AML-193 (cell line): ENCODE results near the gene PPIG.
"Not testable (repeated sequence)": the region's sequence is repeated elsewhere in the genome, so short reads cannot be mapped to it uniquely, and the experiment has no call there.

Experiments
- DNase-seq, 2 experiments: peaks; one replicate each; lab custom pipeline; 2025; lab: John Stamatoyannopoulos, UW

The PPIG gene

GRCh38 chr2:169664978-169665930 lies 81.1 kb downstream of the PPIG start:
- DNase-seq = peak; percentile 7 to 17

- no peak for DNase-seq
Measured at GRCh38 chr2:169667583-169667982, 83.4 kb downstream of the PPIG start.

DNA sequence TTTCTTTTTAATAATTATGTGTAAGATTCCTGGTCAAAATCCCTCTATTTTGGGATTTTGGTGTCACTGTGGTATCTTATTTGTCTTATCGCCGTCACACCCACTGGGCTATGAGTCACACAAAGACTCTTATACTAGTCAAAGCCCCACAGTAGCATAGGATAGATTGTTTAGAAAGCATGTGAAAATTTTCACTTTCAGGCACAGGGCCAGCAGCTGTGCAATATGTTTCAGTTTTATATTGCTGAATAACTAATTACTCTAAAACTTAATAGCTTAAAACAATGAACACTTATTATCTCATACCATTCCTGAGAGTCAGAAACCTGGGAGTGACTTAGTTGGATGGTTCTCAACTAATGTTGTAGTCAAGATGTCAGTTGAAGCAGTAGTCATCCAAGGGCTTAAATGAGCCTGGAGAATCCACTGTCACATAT lies 86.1 kb downstream of the PPIG start:
- DNase-seq = no peak

DNA sequence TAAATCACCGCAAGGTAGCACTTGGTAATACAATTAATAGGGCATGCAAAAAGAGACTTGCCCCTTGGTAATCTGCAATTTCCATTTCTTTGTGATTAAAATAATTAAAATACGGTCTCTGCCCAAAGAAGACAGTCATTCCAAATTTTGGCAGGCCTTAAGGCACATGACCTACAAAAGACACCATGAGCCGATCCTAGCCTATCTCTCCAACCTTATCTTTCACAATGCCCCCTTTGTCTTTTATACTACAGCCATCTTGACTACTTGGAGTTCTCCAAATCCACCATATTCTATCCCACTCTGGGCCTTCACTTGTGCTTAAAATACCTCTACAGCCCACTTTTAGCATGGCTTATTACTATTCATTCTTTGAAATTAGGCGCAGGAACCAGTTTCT lies 86.8 kb downstream of the PPIG start:
- no peak for DNase-seq

DNA sequence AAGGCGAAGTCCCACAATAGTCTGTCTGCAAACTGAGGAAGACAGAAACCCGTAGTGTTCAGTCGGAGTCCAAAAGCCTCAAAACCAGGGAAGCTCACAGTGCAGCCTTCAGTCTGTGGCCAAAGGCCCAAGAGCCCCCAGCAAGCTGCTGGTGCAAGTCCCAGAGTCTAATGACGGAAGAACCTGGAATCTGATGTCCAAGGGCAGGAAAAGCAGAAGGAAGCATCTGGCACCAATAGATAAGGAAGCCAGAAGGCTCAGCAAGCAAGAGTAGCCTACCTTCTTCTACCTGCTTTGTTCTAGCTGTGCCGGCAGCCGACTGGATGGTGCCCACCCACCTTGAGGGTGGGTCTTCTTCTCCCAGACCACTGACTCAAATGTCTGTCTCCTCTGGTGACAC lies 88.3 kb downstream of the PPIG start:
- no peak for DNase-seq

GRCh38 chr2:169673106-169673505 lies 89.0 kb downstream of the PPIG start:
- no peak for DNase-seq

- DNase-seq = no peak
Measured at GRCh38 chr2:169673921-169674320, 89.8 kb downstream of the PPIG start.

- no peak for DNase-seq
Measured at GRCh38 chr2:169676357-169676756, 92.2 kb downstream of the PPIG start.

DNA sequence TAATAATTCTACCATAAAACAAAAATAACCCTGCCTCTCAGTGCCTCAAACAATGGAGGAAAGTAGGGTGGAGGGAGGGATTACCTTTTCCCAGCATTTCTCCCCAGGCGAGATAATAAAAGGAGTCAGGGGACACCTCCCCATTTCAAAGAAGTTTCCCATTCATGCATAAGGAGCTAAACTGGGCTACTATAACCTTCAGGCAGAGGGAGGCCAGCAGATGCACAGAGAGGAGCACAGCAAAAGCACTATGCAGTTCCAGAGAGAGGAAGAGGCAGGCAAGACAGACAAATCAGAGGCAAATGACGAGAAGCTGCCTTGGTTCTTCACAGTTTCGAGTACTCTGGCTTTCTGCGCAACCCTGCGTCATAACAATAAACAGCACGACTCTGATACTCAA lies 92.7 kb downstream of the PPIG start:
- DNase-seq = no peak

DNA sequence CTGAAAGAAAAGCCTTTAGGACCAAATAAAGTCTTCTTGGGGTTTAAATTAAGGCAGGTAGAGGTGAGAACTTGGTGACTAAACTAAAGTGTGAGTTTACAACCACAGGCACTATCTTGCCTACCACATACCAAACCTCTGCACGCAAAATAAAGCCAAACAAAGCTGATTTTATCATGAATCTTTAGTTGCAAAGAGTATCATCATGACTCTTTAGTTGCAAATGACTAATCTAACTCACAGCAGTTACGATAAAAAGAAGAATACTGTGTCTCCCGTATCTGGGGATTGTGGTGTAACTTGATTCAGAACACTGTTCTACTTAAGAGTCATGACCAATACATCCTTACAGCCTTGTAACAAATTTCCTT lies 98.9 kb downstream of the PPIG start:
- no peak for DNase-seq

GRCh38 chr2:169683425-169684134 lies 99.4 kb downstream of the PPIG start:
- no peak for DNase-seq

DNA sequence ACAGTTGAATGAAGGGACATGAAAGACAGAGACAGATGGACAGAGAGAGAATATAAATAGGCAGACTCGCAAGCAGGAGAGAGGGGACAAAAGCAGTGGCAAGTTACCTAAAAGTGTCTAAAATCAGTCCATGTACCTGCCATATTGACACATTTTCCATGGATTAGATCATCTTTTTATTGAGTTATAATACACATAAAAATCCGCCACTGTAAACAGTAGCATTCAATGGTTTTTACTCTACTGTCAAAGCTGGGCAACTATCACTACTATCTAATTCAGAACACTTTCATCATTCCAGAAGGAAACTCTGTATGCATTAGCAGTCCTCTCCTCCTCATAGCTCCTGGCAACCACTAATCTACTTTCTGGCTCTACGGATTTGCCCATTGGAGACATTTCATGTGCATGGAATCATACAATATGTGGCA lies 100.0 kb downstream of the PPIG start:
- DNase-seq = no peak

DNA sequence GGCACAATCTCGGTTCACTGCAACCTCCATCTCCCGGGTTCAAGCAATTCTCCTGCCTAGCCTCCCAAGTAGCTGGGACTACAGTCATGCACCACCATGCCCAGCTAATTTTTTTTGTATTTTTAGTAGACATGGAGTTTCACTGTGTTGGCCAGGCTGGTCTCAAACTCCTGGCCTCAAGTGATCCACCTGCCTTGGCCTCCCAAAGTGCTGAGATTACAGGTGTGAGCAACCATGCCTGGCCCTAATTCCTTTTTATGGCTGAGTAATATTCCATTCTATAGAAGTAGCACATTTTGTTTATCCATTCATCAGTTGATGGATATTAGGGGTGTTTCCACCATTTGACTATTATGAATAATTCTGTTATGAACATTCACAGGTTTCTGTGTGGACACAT lies 100.6 kb downstream of the PPIG start:
- DNase-seq = not testable (repeated sequence)

DNA sequence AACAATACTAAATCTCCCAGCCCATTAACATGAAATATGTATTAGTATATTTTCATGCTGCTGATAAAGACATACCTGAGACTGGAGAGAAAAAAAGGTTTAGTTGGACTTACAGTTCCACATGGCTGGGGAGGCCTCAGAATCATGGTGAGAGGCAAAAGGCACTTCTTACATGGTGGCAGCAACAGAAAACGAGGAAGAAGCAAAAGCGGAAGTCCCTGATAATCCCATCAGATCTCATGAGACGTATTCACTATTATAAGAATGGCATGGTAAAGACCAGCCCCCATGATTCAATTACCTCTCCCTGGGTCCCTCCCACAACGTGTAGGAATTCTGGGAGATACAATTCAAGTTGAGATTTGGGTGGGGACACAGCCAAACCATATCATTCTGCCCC lies 102.7 kb downstream of the PPIG start:
- not testable (repeated sequence) for DNase-seq

DNA sequence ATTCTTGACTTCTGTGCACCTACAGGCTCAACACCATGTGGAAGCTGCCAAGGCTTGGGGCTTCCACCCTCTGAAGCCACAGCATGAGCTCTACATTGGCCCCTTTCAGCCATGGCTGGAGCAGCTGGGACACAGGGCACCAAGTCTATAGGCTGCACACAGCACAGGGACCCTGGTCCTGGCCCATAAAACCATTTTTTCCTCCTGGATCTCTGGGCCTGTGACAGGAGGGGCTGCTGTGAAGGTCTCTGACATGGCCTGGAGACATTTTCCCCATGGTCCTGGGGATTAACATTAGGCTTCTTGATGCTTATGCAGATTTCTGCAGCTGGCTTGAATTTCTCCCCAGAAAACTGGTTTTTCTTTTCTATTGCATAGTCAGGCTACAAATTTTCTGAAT lies 103.8 kb downstream of the PPIG start:
- DNase-seq = not testable (repeated sequence)

GRCh38 chr2:169690958-169691357 lies 106.8 kb downstream of the PPIG start:
- DNase-seq = no peak
